A673 (cell line): ENCODE measurements around the gene LGALS12. TPM values are rescaled to one million over a fixed set of nuclear protein-coding genes. Genes with fewer than 3 reads are reported as not detected.

Experiments used
- BruUV-seq: library from RNA; stranded (reverse); fragments of 400-500 nt; replicated peaks from 2 replicates; lab custom pipeline; 2021; lab: Mats Ljungman, UMichigan
- CTCF ChIA-PET: fragments of 300-600 bp; sonication (Branson Sonifier 250); formaldehyde crosslinking; loops from one replicate; lab custom pipeline; 2022; ENCODE audit warnings: antibody characterized with exemption; lab: Charles Lee
- POLR2A ChIA-PET: fragments of 300-600 bp; sonication (Branson Sonifier 250); formaldehyde crosslinking; loops from one replicate; lab custom pipeline; 2022; ENCODE audit warnings: antibody characterized with exemption; ENCODE audit not compliant: low non-redundant PET; lab: Charles Lee
- DNase-seq: peaks from one replicate; pipeline ENCODE4 v3.0.0-alpha.2; 2015; ENCODE audit warnings: low spot score
- H3K27ac ChIP-seq: fragments of 200-600 bp; sonication (generic); 2 replicates; pipeline ENCODE4 v1.5.1; 2016; ENCODE audit warnings: mixed run types, low read depth, mild to moderate bottlenecking, mixed read lengths, antibody characterized with exemption, low read length; ENCODE audit not compliant: poor library complexity, severe bottlenecking
- H3K27me3 ChIP-seq: fragments of 200-600 bp; sonication (generic); replicated peaks from 2 replicates; pipeline ENCODE4 v1.6.1; 2017; ENCODE audit warnings: mixed run types, low read depth, mild to moderate bottlenecking, mixed read lengths, antibody characterized with exemption, low read length; ENCODE audit not compliant: insufficient read depth, poor library complexity
- H3K36me3 ChIP-seq: fragments of 200-600 bp; sonication (generic); 2 replicates; pipeline ENCODE4 v1.6.1; 2016; ENCODE audit warnings: mixed run types, mild to moderate bottlenecking, mixed read lengths, antibody characterized with exemption, low read length; ENCODE audit not compliant: insufficient read depth, poor library complexity, severe bottlenecking
- H3K4me1 ChIP-seq: fragments of 200-600 bp; sonication (generic); 2 replicates; pipeline ENCODE4 v1.6.1; 2017; ENCODE audit warnings: mixed run types, mild to moderate bottlenecking, mixed read lengths, antibody characterized with exemption, low read length; ENCODE audit not compliant: insufficient read depth, poor library complexity, severe bottlenecking
- H3K4me3 ChIP-seq: fragments of 200-600 bp; sonication (generic); 2 replicates; pipeline ENCODE4 v1.5.1; 2016; ENCODE audit warnings: low read depth, mixed run types, mild to moderate bottlenecking, mixed read lengths, low read length; ENCODE audit not compliant: poor library complexity, severe bottlenecking
- H3K9me3 ChIP-seq: fragments of 200-600 bp; sonication (generic); 2 replicates; pipeline ENCODE4 v1.6.1; 2016; ENCODE audit warnings: mixed run types, low read depth, mild to moderate bottlenecking, mixed read lengths, antibody characterized with exemption, low read length; ENCODE audit not compliant: poor library complexity, severe bottlenecking
- CTCF ChIP-seq: fragments of 300-800, 200-600 bp; sonication (generic); conservative IDR thresholded peaks from 2 replicates; pipeline ENCODE4 v1.5.1; 2017; ENCODE audit warnings: low read depth, mild to moderate bottlenecking, antibody characterized with exemption, low read length, moderate library complexity, mixed read lengths
- EZH2 ChIP-seq: fragments of 200-600 bp; sonication (generic); IDR thresholded peaks from 2 replicates; pipeline ENCODE4 v1.6.1; 2017; ENCODE audit warnings: borderline replicate concordance, low read depth, mild to moderate bottlenecking, mixed read lengths, antibody characterized with exemption, low read length; ENCODE audit not compliant: poor library complexity, severe bottlenecking
- intact Hi-C: fragments of 100-400 bp; cut with micrococcal nuclease; formaldehyde crosslinking; loops from one replicate; pipeline ENCODE4 v1.10.0; 2022; ENCODE audit not compliant: unreplicated experiment
- total RNA-seq: library from RNA; stranded (reverse); gene quantifications from 2 replicates; pipeline ENCODE4 v1.2.3, GENCODE V29; 2021

Gene LGALS12
- total RNA-seq, 1 experiment from 2014 or later = not detected

- no peak overlapping the region for H3K4me3 ChIP-seq
- ChIA-PET POLR2A (no interaction called here), CTCF (no interaction called here)
- DNase-seq = no peak
- H3K36me3 ChIP-seq = no peaks in the 10 kb centered on the region
- intact Hi-C loops = loop anchor here (10.0 kb wide), 1 partner anchor 56 kb away; no protein-coding TSS in a partner anchor
- no TSS peak for BruUV-seq
- H3K9me3 ChIP-seq = peaks cover 14% of the 10 kb centered on the region
- no peaks in the 10 kb centered on the region for H3K4me1 ChIP-seq
- TF ChIP-seq EZH2 = no peak
- no peak for TF ChIP-seq CTCF
- no peak overlapping the region for H3K27ac ChIP-seq
- H3K27me3 ChIP-seq = no peaks in the 10 kb centered on the region
Measured at GRCh38 chr11:63501236-63501635, 4.6 kb upstream of the LGALS12 start.

- no peak overlapping the region for H3K27ac ChIP-seq
- BruUV-seq = no TSS peak
- no peaks in the 10 kb centered on the region for H3K4me1 ChIP-seq
- TF ChIP-seq EZH2 (no peak), CTCF (no peak)
- H3K36me3 ChIP-seq = no peaks in the 10 kb centered on the region
- no peak overlapping the region for H3K4me3 ChIP-seq
- CTCF ChIA-PET = no interaction called here
- POLR2A ChIA-PET = no interaction called here
- intact Hi-C loops = loop anchor here (10.0 kb wide), 1 partner anchor 58 kb away; no protein-coding TSS in a partner anchor
- DNase-seq = no peak
- peaks cover 14% of the 10 kb centered on the region for H3K9me3 ChIP-seq
- H3K27me3 ChIP-seq = no peaks in the 10 kb centered on the region
Measured at GRCh38 chr11:63502252-63502820, 3.5 kb upstream of the LGALS12 start.

- Histone ChIP-seq H3K27ac (no peak overlapping the region), H3K4me3 (no peak overlapping the region), H3K36me3 (no peaks in the 10 kb centered on the region), H3K4me1 (no peaks in the 10 kb centered on the region), H3K27me3 (no peaks in the 10 kb centered on the region), H3K9me3 (peaks cover 14% of the 10 kb centered on the region)
- ChIA-PET POLR2A (no interaction called here), CTCF (no interaction called here)
- intact Hi-C loops = loop anchor here (10.0 kb wide), 1 partner anchor 59 kb away; no protein-coding TSS in a partner anchor
- DNase-seq = no peak
- TF ChIP-seq EZH2 (no peak), CTCF (no peak)
- BruUV-seq = no TSS peak
Measured at GRCh38 chr11:63503492-63503891, 2.4 kb upstream of the LGALS12 start.
